A673 (cell line): Measurements from ENCODE around the gene PVALEF. TPM values are rescaled to one million over a fixed set of nuclear protein-coding genes. Genes with fewer than 3 reads are reported as not detected.

Experiments used
- BruUV-seq: library from RNA; stranded (reverse); fragments of 400-500 nt; replicated peaks from 2 replicates; lab custom pipeline; 2021; lab: Mats Ljungman, UMichigan
- CTCF ChIA-PET: fragments of 300-600 bp; sonication (Branson Sonifier 250); formaldehyde crosslinking; loops from one replicate; lab custom pipeline; 2022; ENCODE audit warnings: antibody characterized with exemption; lab: Charles Lee
- POLR2A ChIA-PET: fragments of 300-600 bp; sonication (Branson Sonifier 250); formaldehyde crosslinking; loops from one replicate; lab custom pipeline; 2022; ENCODE audit warnings: antibody characterized with exemption; ENCODE audit not compliant: low non-redundant PET; lab: Charles Lee
- DNase-seq: peaks from one replicate; pipeline ENCODE4 v3.0.0-alpha.2; 2015; ENCODE audit warnings: low spot score
- H3K27ac ChIP-seq: fragments of 200-600 bp; sonication (generic); 2 replicates; pipeline ENCODE4 v1.5.1; 2016; ENCODE audit warnings: mixed run types, low read depth, mild to moderate bottlenecking, mixed read lengths, antibody characterized with exemption, low read length; ENCODE audit not compliant: poor library complexity, severe bottlenecking
- H3K27me3 ChIP-seq: fragments of 200-600 bp; sonication (generic); replicated peaks from 2 replicates; pipeline ENCODE4 v1.6.1; 2017; ENCODE audit warnings: mixed run types, low read depth, mild to moderate bottlenecking, mixed read lengths, antibody characterized with exemption, low read length; ENCODE audit not compliant: insufficient read depth, poor library complexity
- H3K36me3 ChIP-seq: fragments of 200-600 bp; sonication (generic); 2 replicates; pipeline ENCODE4 v1.6.1; 2016; ENCODE audit warnings: mixed run types, mild to moderate bottlenecking, mixed read lengths, antibody characterized with exemption, low read length; ENCODE audit not compliant: insufficient read depth, poor library complexity, severe bottlenecking
- H3K4me1 ChIP-seq: fragments of 200-600 bp; sonication (generic); 2 replicates; pipeline ENCODE4 v1.6.1; 2017; ENCODE audit warnings: mixed run types, mild to moderate bottlenecking, mixed read lengths, antibody characterized with exemption, low read length; ENCODE audit not compliant: insufficient read depth, poor library complexity, severe bottlenecking
- H3K4me3 ChIP-seq: fragments of 200-600 bp; sonication (generic); 2 replicates; pipeline ENCODE4 v1.5.1; 2016; ENCODE audit warnings: low read depth, mixed run types, mild to moderate bottlenecking, mixed read lengths, low read length; ENCODE audit not compliant: poor library complexity, severe bottlenecking
- H3K9me3 ChIP-seq: fragments of 200-600 bp; sonication (generic); 2 replicates; pipeline ENCODE4 v1.6.1; 2016; ENCODE audit warnings: mixed run types, low read depth, mild to moderate bottlenecking, mixed read lengths, antibody characterized with exemption, low read length; ENCODE audit not compliant: poor library complexity, severe bottlenecking
- CTCF ChIP-seq: fragments of 300-800, 200-600 bp; sonication (generic); conservative IDR thresholded peaks from 2 replicates; pipeline ENCODE4 v1.5.1; 2017; ENCODE audit warnings: low read depth, mild to moderate bottlenecking, antibody characterized with exemption, low read length, moderate library complexity, mixed read lengths
- EZH2 ChIP-seq: fragments of 200-600 bp; sonication (generic); IDR thresholded peaks from 2 replicates; pipeline ENCODE4 v1.6.1; 2017; ENCODE audit warnings: borderline replicate concordance, low read depth, mild to moderate bottlenecking, mixed read lengths, antibody characterized with exemption, low read length; ENCODE audit not compliant: poor library complexity, severe bottlenecking
- intact Hi-C: fragments of 100-400 bp; cut with micrococcal nuclease; formaldehyde crosslinking; loops from one replicate; pipeline ENCODE4 v1.10.0; 2022; ENCODE audit not compliant: unreplicated experiment
- total RNA-seq: library from RNA; stranded (reverse); gene quantifications from 2 replicates; pipeline ENCODE4 v1.2.3, GENCODE V29; 2021

The PVALEF gene
- total RNA-seq, 1 experiment from 2014 or later, result not detected

- no peaks in the 10 kb centered on the region for H3K36me3 ChIP-seq
- no peak for TF ChIP-seq CTCF
- TF ChIP-seq EZH2, result no peak
- POLR2A ChIA-PET, result no interaction called here
- H3K27me3 ChIP-seq, result no peaks in the 10 kb centered on the region
- H3K4me3 ChIP-seq, result no peak overlapping the region
- no TSS peak for BruUV-seq
- CTCF ChIA-PET, result interaction anchor here (1.0 kb wide), 1 partner anchor 10 kb away, joined by 3 read pairs; no protein-coding TSS in a partner anchor
- intact Hi-C loops, result no loop called here
- no peaks in the 10 kb centered on the region for H3K4me1 ChIP-seq
- DNase-seq, result no peak
- no peaks in the 10 kb centered on the region for H3K9me3 ChIP-seq
- no peak overlapping the region for H3K27ac ChIP-seq
Observed at GRCh38 chr17:81132197-81132540, 33.1 kb upstream of the PVALEF start.

- no peaks in the 10 kb centered on the region for H3K36me3 ChIP-seq
- H3K4me1 ChIP-seq, result no peaks in the 10 kb centered on the region
- CTCF ChIA-PET, result interaction anchor here (1.0 kb wide), 1 partner anchor 9 kb away, joined by 3 read pairs; no protein-coding TSS in a partner anchor
- no peak for TF ChIP-seq EZH2
- TF ChIP-seq CTCF, result no peak
- intact Hi-C loops, result no loop called here
- no peak for DNase-seq
- no peaks in the 10 kb centered on the region for H3K9me3 ChIP-seq
- H3K27ac ChIP-seq, result no peak overlapping the region
- BruUV-seq, result no TSS peak
- H3K27me3 ChIP-seq, result no peaks in the 10 kb centered on the region
- no peak overlapping the region for H3K4me3 ChIP-seq
- POLR2A ChIA-PET, result no interaction called here
Observed at GRCh38 chr17:81132770-81133723, 32.3 kb upstream of the PVALEF start.

- Histone ChIP-seq H3K4me1 (no peaks in the 10 kb centered on the region), H3K36me3 (no peaks in the 10 kb centered on the region), H3K27me3 (no peaks in the 10 kb centered on the region), H3K27ac (no peak overlapping the region), H3K4me3 (no peak overlapping the region), H3K9me3 (no peaks in the 10 kb centered on the region)
- TF ChIP-seq EZH2 (no peak), CTCF (no peak)
- CTCF ChIA-PET, result no interaction called here
- no peak for DNase-seq
- intact Hi-C loops, result no loop called here
- BruUV-seq, result no TSS peak
- POLR2A ChIA-PET, result no interaction called here
Observed at GRCh38 chr17:81134064-81134781, 31.1 kb upstream of the PVALEF start.
